ENCODE measurements around the gene CCT6B. TPM values are rescaled to one million over a fixed set of nuclear protein-coding genes. Genes with fewer than 3 reads are reported as not detected.

The CCT6B gene
- total RNA-seq, 1 experiment from 2014 or later = 3.7 TPM

- H3F3A ChIP-seq (ENCODE audit: insufficient read depth, low read depth) = no peaks in the 10 kb centered on the region
- H3K27me3 ChIP-seq (ENCODE audit: insufficient read depth, low read depth) = peaks cover 71% of the 10 kb centered on the region
- intact Hi-C loops (cut with micrococcal nuclease; ENCODE audit: unreplicated experiment) = no loop called here
- no peaks in the 10 kb centered on the region for H3K9me3 ChIP-seq (ENCODE audit: insufficient read depth, low read depth)
- H4K20me1 ChIP-seq (ENCODE audit: insufficient read depth) = no peaks in the 10 kb centered on the region
- H3K27ac ChIP-seq = no peak overlapping the region
- H3K4me2 ChIP-seq = no peak overlapping the region
- POLR2A ChIA-PET (ENCODE audit: unreplicated experiment) = no interaction called here
- H3K36me3 ChIP-seq (ENCODE audit: low read depth) = no peaks in the 10 kb centered on the region
- CTCF ChIA-PET = interaction anchor here (0.6 kb wide), 1 partner anchor 1113 kb away, joined by 3 read pairs; no protein-coding TSS in a partner anchor
- no peaks in the 10 kb centered on the region for H3K79me2 ChIP-seq (ENCODE audit: low read depth)
- no peaks in the 10 kb centered on the region for H3K9me2 ChIP-seq (ENCODE audit: insufficient read depth)
- no TSS peak for BruUV-seq (replicated peaks)
- TF ChIP-seq EZH2 (IDR thresholded peaks at IDR 0.05; ENCODE audit: low read depth) = no peak
- TF ChIP-seq CTCF (conservative IDR thresholded peaks at IDR 0.05) = peak; percentile 62
- H3K4me1 ChIP-seq (replicated peaks; ENCODE audit: insufficient read depth) = no peaks in the 10 kb centered on the region
- peak in 1 of 2 experiments; percentile 6 for DNase-seq
- no peak overlapping the region for H3K4me3 ChIP-seq
- no peak overlapping the region for H2AFZ ChIP-seq
These were observed 68.6 kb downstream of the CCT6B start for GRCh38 chr17:34892461-34893249.

GRCh38 chr17:34886831-34887230, 74.4 kb downstream of the CCT6B start:
- Histone ChIP-seq H2AFZ (no peak overlapping the region), H4K20me1 (ENCODE audit: insufficient read depth) (no peaks in the 10 kb centered on the region; the same call in 1 of the 2 replicates), H3K27me3 (ENCODE audit: insufficient read depth, low read depth) (peaks cover 87% of the 10 kb centered on the region), H3K27ac (no peak overlapping the region), H3K79me2 (ENCODE audit: low read depth) (no peaks in the 10 kb centered on the region), H3K9me3 (ENCODE audit: insufficient read depth, low read depth) (no peaks in the 10 kb centered on the region; the same call in 1 of the 2 replicates), H3K4me3 (no peak overlapping the region), H3K4me2 (no peak overlapping the region), H3F3A (ENCODE audit: insufficient read depth, low read depth) (no peaks in the 10 kb centered on the region), H3K9me2 (ENCODE audit: insufficient read depth) (no peaks in the 10 kb centered on the region), H3K4me1 (replicated peaks; ENCODE audit: insufficient read depth) (no peaks in the 10 kb centered on the region), H3K36me3 (ENCODE audit: low read depth) (no peaks in the 10 kb centered on the region)
- ChIA-PET POLR2A (ENCODE audit: unreplicated experiment) (no interaction called here), CTCF (no interaction called here)
- intact Hi-C loops (cut with micrococcal nuclease; ENCODE audit: unreplicated experiment) = no loop called here
- TF ChIP-seq EZH2 (IDR thresholded peaks at IDR 0.05; ENCODE audit: low read depth) = no peak
- TF ChIP-seq CTCF (conservative IDR thresholded peaks at IDR 0.05) = no peak
- no peak for DNase-seq
- BruUV-seq (replicated peaks) = no TSS peak

GRCh38 chr17:34885076-34885475, 76.2 kb downstream of the CCT6B start:
- H3K4me2 ChIP-seq = no peak overlapping the region
- DNase-seq = no peak
- no peaks in the 10 kb centered on the region for H3F3A ChIP-seq (ENCODE audit: insufficient read depth, low read depth)
- CTCF ChIA-PET = no interaction called here
- H2AFZ ChIP-seq = no peak overlapping the region
- TF ChIP-seq CTCF (conservative IDR thresholded peaks at IDR 0.05) = no peak
- TF ChIP-seq EZH2 (IDR thresholded peaks at IDR 0.05; ENCODE audit: low read depth) = no peak
- no peaks in the 10 kb centered on the region; the same call in 1 of the 2 replicates for H3K9me3 ChIP-seq (ENCODE audit: insufficient read depth, low read depth)
- H3K36me3 ChIP-seq (ENCODE audit: low read depth) = no peaks in the 10 kb centered on the region
- H3K27me3 ChIP-seq (ENCODE audit: insufficient read depth, low read depth) = peaks cover 72% of the 10 kb centered on the region
- no peaks in the 10 kb centered on the region for H3K79me2 ChIP-seq (ENCODE audit: low read depth)
- no peak overlapping the region for H3K27ac ChIP-seq
- intact Hi-C loops (cut with micrococcal nuclease; ENCODE audit: unreplicated experiment) = no loop called here
- no TSS peak for BruUV-seq (replicated peaks)
- POLR2A ChIA-PET (ENCODE audit: unreplicated experiment) = no interaction called here
- no peak overlapping the region for H3K4me3 ChIP-seq
- H3K4me1 ChIP-seq (replicated peaks; ENCODE audit: insufficient read depth) = no peaks in the 10 kb centered on the region
- no peaks in the 10 kb centered on the region; the same call in 1 of the 2 replicates for H4K20me1 ChIP-seq (ENCODE audit: insufficient read depth)
- no peaks in the 10 kb centered on the region for H3K9me2 ChIP-seq (ENCODE audit: insufficient read depth)
